HG03439 (cell line): ENCODE data around the gene IL10RA.

ENCODE experiments used
- ATAC-seq: cut with Tn5 transposase; IDR thresholded peaks from one replicate; pipeline ENCODE4 v1.9.1; 2021; ENCODE audit warnings: mild to moderate bottlenecking, moderate library complexity; ENCODE audit not compliant: unreplicated experiment

IL10RA gene

GRCh38 chr11:118005224-118006152, 19.3 kb downstream of the IL10RA start:
- no peak for ATAC-seq

- ATAC-seq: no peak
Measured at GRCh38 chr11:118006153-118006534, 19.9 kb downstream of the IL10RA start.

GRCh38 chr11:118007040-118007439, 20.8 kb downstream of the IL10RA start:
- no peak for ATAC-seq

- peak; percentile 33 for ATAC-seq
Measured at GRCh38 chr11:118007563-118008270, 21.5 kb downstream of the IL10RA start.

GRCh38 chr11:118008271-118008911, 22.2 kb downstream of the IL10RA start:
- no peak for ATAC-seq

- ATAC-seq: no peak
Measured at GRCh38 chr11:118009864-118010737, 23.9 kb downstream of the IL10RA start.

GRCh38 chr11:118010738-118011461, 24.7 kb downstream of the IL10RA start:
- ATAC-seq: peak; percentile 79

GRCh38 chr11:118012083-118012669, 26.0 kb downstream of the IL10RA start:
- no peak for ATAC-seq

GRCh38 chr11:118014022-118014421, 27.8 kb downstream of the IL10RA start:
- ATAC-seq: no peak

GRCh38 chr11:118015385-118015841, 29.2 kb downstream of the IL10RA start:
- ATAC-seq: no peak

GRCh38 chr11:118016104-118016503, 29.9 kb downstream of the IL10RA start:
- no peak for ATAC-seq

- no peak for ATAC-seq
Measured at GRCh38 chr11:118017111-118017510, 30.9 kb downstream of the IL10RA start.

GRCh38 chr11:118017631-118018315, 31.6 kb downstream of the IL10RA start:
- no peak for ATAC-seq

- ATAC-seq: no peak
Measured at GRCh38 chr11:118018401-118018800, 32.2 kb downstream of the IL10RA start.

- no peak for ATAC-seq
Measured at GRCh38 chr11:118021146-118021545, 35.0 kb downstream of the IL10RA start.

- no peak for ATAC-seq
Measured at GRCh38 chr11:118027694-118028093, 41.5 kb downstream of the IL10RA start.

GRCh38 chr11:118028626-118029025, 42.4 kb downstream of the IL10RA start:
- no peak for ATAC-seq

- ATAC-seq: no peak
Measured at GRCh38 chr11:118033443-118033842, 47.2 kb downstream of the IL10RA start.

- no peak for ATAC-seq
Measured at GRCh38 chr11:118042141-118042540, 55.9 kb downstream of the IL10RA start.
